Lung (tissue), 12 donors: ENCODE measurements around the gene SLF2. TPM values are rescaled to one million over a fixed set of nuclear protein-coding genes. Genes with fewer than 3 reads are reported as not detected.

ENCODE experiments used
- ATAC-seq: fragments of 200-7000 bp; cut with Tn5 transposase; one replicate; pipeline ENCODE4 v1.9.1; 2020; ENCODE audit warnings: moderate number of reproducible peaks; ENCODE audit not compliant: insufficient read depth, low FRiP score
- DNase-seq, 3 donors: peaks; one replicate each; pipeline ENCODE4 v3.0.0-alpha.2; 2013 to 2017
- H3K27ac ChIP-seq, 2 donors: one replicate each; pipeline ENCODE4 v1.5.1; 2013; ENCODE audit warnings: mild to moderate bottlenecking in 2 of 2, moderate library complexity in 2 of 2, control low read depth in 1 of 2, inconsistent platforms in 1 of 2, low read depth in 1 of 2, low read length in 1 of 2
- H3K27me3 ChIP-seq, 3 donors: one replicate each; pipeline ENCODE4 v1.5.1; 2013; ENCODE audit warnings: low read length in 2 of 3; ENCODE audit not compliant: control insufficient read depth in 3 of 3, insufficient read depth in 3 of 3
- H3K36me3 ChIP-seq, 4 donors: one replicate each; pipeline ENCODE4 v1.5.1; 2013; ENCODE audit warnings: low read length in 4 of 4, mild to moderate bottlenecking in 1 of 4, moderate library complexity in 1 of 4; ENCODE audit not compliant: control insufficient read depth in 4 of 4, insufficient read depth in 4 of 4
- H3K4me1 ChIP-seq, 5 donors: one replicate each; pipeline ENCODE4 v1.5.1; 2013; ENCODE audit warnings: low read length in 5 of 5, mild to moderate bottlenecking in 2 of 5, moderate library complexity in 1 of 5; ENCODE audit not compliant: control insufficient read depth in 5 of 5, insufficient read depth in 5 of 5
- H3K4me3 ChIP-seq: one replicate; pipeline ENCODE4 v1.5.1; 2013; ENCODE audit warnings: mild to moderate bottlenecking, control low read depth, moderate library complexity
- H3K9ac ChIP-seq, 2 donors: one replicate each; pipeline ENCODE4 v1.5.1; 2013; ENCODE audit warnings: low read length in 2 of 2, control low read depth in 1 of 2; ENCODE audit not compliant: insufficient read depth in 1 of 2
- H3K9me3 ChIP-seq, 4 donors: one replicate each; pipeline ENCODE4 v1.5.1; 2013; ENCODE audit warnings: low read length in 3 of 4, mild to moderate bottlenecking in 1 of 4, moderate library complexity in 1 of 4; ENCODE audit not compliant: control insufficient read depth in 4 of 4, insufficient read depth in 3 of 4
- WGBS, 2 donors: extraction: QIAGEN DNeasy Blood & Tissue Kit; methylation state at CpG; one replicate each; pipeline ENCODE4 v1.1.7; 2013; 5-methylcytosine and 5-hydroxymethylcytosine counted together
- polyA plus RNA-seq, 2 donors: library from polyadenylated mRNA; stranded (reverse); fragments of 200-250 nt; gene quantifications; one replicate each; pipeline ENCODE4 v1.2.1, GENCODE V29; 2013
- total RNA-seq, 2 donors: library from RNA; depleted of rRNA in 1 of 2; stranded (reverse); fragments of >200 nt in 1 of 2; gene quantifications; one replicate each; pipeline ENCODE4 v1.2.1, GENCODE V29; 2014 to 2021
- TF ChIP-seq, protein P1 (sequence below): IDR thresholded peaks from 2 replicates; pipeline ENCODE4 v1.5.1; 2012; ENCODE audit warnings: mild to moderate bottlenecking; ENCODE audit errors: control extremely low read depth, extremely low read depth
- donor health status: control.
- donor health status: control.
- donor health status: Bipolar disorder and iron deficiency.
- donor health status: healthy.
- donor health status: DM: yes; HTN: yes; CAD: no.

The SLF2 gene
- total and polyA plus RNA-seq, 4 donors = 7.1 to 60.0 (median 21.8) TPM

DNA sequence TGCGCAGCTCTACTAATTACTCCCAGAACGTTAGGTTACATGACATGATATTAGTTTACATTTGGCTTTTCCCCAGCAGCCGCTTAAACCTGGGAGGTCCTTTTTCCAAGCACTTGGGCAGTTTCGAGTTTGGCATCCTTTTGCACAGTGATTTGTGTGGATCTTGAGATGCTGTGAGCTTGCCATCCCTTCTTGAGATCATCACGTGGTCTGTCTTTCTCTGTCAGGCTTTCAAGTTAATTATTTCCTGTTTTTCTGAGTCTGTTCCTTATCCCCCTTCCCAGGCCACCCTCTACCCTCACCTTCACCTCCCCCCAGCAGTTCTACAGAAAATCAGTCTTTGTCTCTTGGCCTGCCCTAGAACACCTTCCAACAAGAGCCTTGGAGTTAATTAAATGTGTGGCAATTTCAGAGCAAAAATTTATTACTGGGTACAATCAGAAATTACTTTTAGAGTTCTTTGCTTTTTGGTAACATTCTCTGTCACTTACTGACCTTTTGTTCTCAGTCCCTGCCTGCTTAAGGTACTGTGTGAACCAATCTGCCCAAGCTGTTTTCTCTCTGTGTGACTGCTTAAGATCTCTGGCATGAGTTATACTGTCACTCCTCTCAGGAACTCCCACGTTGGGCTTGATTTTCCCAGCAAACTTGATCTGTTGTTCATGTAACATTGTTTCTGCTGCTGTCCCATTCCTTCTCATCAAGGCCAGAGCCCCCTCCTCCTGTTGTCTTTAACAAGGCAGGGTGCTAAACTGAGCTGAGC, 3.1 kb upstream of the SLF2 start:
- peak overlapping the region in 1 of 2 donors; percentile 36 for H3K9ac ChIP-seq
- no peak overlapping the region for H3K27ac ChIP-seq
- H3K27me3 ChIP-seq = no peaks in the 10 kb centered on the region
- H3K4me1 ChIP-seq = peaks cover 1 to 32% (median 13%) of the 10 kb centered on the region in 5 donors
- DNase-seq (peak; percentile 67 to 88 (median 85)), ATAC-seq (no peak)
- peaks cover 0 to 3% (median 0%) of the 10 kb centered on the region in 4 donors for H3K36me3 ChIP-seq
- H3K9me3 ChIP-seq = no peaks in the 10 kb centered on the region
- WGBS, 2 donors = 28% methylated on average over 6 of the region's 6 CpGs
- no peak overlapping the region for H3K4me3 ChIP-seq
- TF ChIP-seq, protein P1, sequence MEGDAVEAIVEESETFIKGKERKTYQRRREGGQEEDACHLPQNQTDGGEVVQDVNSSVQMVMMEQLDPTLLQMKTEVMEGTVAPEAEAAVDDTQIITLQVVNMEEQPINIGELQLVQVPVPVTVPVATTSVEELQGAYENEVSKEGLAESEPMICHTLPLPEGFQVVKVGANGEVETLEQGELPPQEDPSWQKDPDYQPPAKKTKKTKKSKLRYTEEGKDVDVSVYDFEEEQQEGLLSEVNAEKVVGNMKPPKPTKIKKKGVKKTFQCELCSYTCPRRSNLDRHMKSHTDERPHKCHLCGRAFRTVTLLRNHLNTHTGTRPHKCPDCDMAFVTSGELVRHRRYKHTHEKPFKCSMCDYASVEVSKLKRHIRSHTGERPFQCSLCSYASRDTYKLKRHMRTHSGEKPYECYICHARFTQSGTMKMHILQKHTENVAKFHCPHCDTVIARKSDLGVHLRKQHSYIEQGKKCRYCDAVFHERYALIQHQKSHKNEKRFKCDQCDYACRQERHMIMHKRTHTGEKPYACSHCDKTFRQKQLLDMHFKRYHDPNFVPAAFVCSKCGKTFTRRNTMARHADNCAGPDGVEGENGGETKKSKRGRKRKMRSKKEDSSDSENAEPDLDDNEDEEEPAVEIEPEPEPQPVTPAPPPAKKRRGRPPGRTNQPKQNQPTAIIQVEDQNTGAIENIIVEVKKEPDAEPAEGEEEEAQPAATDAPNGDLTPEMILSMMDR = no peak

DNA sequence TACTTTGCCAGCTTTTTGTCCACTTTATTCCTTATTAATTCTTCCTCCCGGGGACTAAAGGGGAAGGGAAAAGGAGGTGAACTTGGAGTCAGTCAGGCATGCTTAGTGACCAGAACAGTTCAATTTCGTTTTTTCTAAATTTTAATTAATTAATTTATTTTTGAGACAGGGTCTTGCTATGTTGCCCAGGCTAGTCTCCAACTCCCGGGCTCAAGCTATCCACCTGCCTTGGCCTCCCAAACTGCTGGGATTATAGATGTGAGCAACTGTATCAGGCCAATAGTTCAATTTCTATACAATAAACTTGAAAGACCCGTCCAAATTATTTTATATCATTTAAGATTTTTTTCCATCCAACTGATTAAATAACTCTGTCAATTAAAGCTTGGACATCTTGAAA, 1.3 kb upstream of the SLF2 start:
- TF ChIP-seq, protein P1 = no peak
- ATAC-seq (no peak), DNase-seq (no peak)
- H3K9ac ChIP-seq = no peak overlapping the region
- 90 to 92% methylated on average over 4 of the region's 4 CpGs for WGBS, 2 donors
- no peak overlapping the region for H3K27ac ChIP-seq
- H3K27me3 ChIP-seq = no peaks in the 10 kb centered on the region
- H3K4me3 ChIP-seq = no peak overlapping the region
- peaks cover 1 to 46% (median 13%) of the 10 kb centered on the region in 5 donors for H3K4me1 ChIP-seq
- H3K36me3 ChIP-seq = peaks cover 0 to 3% (median under 1%) of the 10 kb centered on the region in 4 donors
- H3K9me3 ChIP-seq = no peaks in the 10 kb centered on the region

DNA sequence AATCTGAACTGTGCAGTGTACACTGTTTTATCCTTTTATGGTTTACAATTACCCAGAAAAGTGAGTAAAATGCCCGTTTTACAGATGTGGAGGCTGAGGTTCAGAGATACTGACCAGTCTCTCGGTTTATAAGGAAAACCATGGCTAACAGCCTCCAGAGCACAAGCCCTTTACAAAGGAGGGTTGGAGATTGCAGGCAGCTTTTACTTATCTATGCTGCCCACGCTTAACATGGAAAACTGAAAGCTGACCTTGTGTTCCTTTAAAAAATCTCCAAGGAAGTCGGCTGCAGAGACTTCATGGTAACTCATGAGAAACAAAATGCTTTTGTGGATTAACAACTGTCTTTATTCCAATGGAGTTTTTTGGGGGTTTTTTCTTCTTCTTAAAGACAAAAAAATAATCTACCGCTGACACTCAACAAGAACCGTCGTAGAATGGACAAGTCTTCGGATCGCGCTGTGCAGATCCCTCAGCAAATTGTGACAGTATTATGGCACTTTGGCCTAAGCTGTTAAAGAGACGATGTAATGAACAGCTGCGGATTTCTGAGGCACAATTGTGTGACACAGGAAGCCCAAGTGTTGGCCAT, 654 bp upstream of the SLF2 start:
- ATAC-seq (no peak), DNase-seq (no peak)
- Histone ChIP-seq H3K9me3 (no peaks in the 10 kb centered on the region), H3K36me3 (peaks cover 2 to 8% (median 6%) of the 10 kb centered on the region in 4 donors), H3K9ac (peak overlapping the region in 1 of 2 donors; percentile 83), H3K4me3 (peak overlapping the region; percentile 15), H3K27ac (peak overlapping the region; percentile 88 to 95), H3K4me1 (peaks cover 1 to 46% (median 13%) of the 10 kb centered on the region in 5 donors), H3K27me3 (no peaks in the 10 kb centered on the region)
- TF ChIP-seq, protein P1 = no peak
- WGBS, 2 donors = 9 to 12% methylated on average over 12 of the region's 12 CpGs
